Measurements from ENCODE around the gene BCAR3. TPM values are rescaled to one million over a fixed set of nuclear protein-coding genes. Genes with fewer than 3 reads are reported as not detected.

The BCAR3 gene
- total RNA-seq, 1 donor from 2014 or later = 11.7 TPM

DNA sequence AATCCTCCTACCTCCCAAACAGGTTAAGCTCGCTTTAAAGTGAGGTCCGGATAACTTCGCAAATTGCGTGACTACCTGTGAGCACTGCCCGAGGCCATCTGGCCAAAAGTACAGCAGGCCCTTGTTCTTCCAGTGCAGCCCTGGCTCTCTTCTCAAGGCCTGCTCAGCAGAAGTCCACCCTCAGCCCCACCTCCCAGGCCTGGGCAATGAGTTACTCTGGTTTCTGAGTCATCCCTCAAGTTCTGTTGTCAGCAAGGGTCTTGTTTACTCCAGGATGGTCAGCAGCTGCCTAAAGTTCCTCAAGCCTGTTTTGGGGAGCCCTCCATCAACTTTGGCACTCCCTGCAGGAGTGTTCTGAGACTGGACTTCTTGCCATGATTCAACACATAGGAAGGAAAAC is 101.7 kb downstream of the BCAR3 start:
- no peak overlapping the region for H3K27ac ChIP-seq
- peaks cover 24% of the 10 kb centered on the region for H3K4me1 Mint-ChIP-seq
- H3K36me3 ChIP-seq = no peaks in the 10 kb centered on the region
- no peaks in the 10 kb centered on the region for H4K20me1 ChIP-seq (ENCODE audit: low read depth)
- H2AFZ ChIP-seq (replicated peaks) = no peak overlapping the region
- no peaks in the 10 kb centered on the region for H3K9me3 ChIP-seq (ENCODE audit: low read depth)
- peaks cover 21% of the 10 kb centered on the region for H3F3A ChIP-seq (ENCODE audit: low read depth)
- H3K27me3 Mint-ChIP-seq (ENCODE audit: insufficient read depth, low read depth) = peaks cover 3% of the 10 kb centered on the region
- H3K36me3 Mint-ChIP-seq = peaks cover 11% of the 10 kb centered on the region
- TF ChIP-seq, protein P1, sequence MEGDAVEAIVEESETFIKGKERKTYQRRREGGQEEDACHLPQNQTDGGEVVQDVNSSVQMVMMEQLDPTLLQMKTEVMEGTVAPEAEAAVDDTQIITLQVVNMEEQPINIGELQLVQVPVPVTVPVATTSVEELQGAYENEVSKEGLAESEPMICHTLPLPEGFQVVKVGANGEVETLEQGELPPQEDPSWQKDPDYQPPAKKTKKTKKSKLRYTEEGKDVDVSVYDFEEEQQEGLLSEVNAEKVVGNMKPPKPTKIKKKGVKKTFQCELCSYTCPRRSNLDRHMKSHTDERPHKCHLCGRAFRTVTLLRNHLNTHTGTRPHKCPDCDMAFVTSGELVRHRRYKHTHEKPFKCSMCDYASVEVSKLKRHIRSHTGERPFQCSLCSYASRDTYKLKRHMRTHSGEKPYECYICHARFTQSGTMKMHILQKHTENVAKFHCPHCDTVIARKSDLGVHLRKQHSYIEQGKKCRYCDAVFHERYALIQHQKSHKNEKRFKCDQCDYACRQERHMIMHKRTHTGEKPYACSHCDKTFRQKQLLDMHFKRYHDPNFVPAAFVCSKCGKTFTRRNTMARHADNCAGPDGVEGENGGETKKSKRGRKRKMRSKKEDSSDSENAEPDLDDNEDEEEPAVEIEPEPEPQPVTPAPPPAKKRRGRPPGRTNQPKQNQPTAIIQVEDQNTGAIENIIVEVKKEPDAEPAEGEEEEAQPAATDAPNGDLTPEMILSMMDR (IDR thresholded peaks at IDR 0.05) = no peak
- TF ChIP-seq EZH2phosphoT487 (IDR thresholded peaks at IDR 0.05) = no peak
- TF ChIP-seq EZH2 (IDR thresholded peaks at IDR 0.05) = no peak
- H3K4me2 ChIP-seq = no peak overlapping the region
- no peaks in the 10 kb centered on the region for H3K27me3 ChIP-seq
- no peak overlapping the region for H3K27ac Mint-ChIP-seq
- no peaks in the 10 kb centered on the region for H3K79me2 ChIP-seq (ENCODE audit: low read depth)
- DNase-seq (ENCODE audit: low spot score) = no peak
- no peaks in the 10 kb centered on the region for H3K9me3 Mint-ChIP-seq
- H3K4me1 ChIP-seq = peaks cover 21% of the 10 kb centered on the region
- H3K4me3 ChIP-seq = no peak overlapping the region
- H3K4me3 Mint-ChIP-seq = no peak overlapping the region
- no peak overlapping the region for H3K9ac ChIP-seq

DNA sequence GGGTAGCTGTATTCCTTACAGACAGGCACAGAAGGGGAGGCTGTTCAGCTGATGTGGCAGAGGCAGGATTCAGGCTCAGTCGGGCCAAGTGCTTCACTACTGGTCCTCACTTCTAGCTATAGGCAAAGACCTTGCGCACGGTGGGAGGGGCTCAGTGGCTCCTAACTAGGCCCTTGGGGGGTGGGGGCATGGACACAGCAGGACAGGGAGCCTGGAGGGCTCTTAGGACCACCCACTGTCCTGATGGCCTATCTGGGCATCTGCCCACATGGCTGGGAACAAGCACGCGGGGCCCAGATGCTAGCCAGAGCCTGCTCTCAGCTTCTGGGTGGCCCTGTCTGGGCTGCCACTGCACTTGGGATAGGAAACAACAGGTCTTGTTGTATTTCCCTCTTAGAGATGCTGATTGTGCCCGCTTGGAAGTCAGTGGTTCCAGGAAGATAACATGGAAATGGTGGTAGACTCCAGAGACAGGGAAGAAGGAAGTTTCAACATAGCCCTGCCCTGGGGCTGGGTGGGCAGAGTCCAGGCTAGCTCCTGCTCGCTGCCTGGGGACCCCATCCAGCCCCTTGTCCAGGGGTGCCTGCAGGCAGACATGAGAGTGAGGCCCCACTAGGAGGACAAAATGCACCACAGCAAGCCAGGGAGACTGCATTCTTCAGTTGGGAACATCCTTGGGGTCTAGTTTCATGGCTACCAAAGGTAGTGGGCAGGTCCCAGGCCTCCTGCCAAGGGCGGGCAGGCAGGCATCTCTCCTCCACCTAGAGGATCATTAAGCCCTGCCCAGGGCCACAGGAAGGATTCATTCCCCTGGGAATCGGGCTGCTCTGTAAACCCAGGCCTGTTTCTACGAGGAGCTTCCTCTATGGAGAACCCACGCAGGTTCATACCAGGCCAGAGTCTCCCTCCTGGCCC is 102.5 kb downstream of the BCAR3 start:
- no peak overlapping the region for H2AFZ ChIP-seq (replicated peaks)
- Mint-ChIP-seq H3K9me3 (no peaks in the 10 kb centered on the region), H3K27ac (no peak overlapping the region), H3K4me1 (peaks cover 29% of the 10 kb centered on the region), H3K4me3 (no peak overlapping the region), H3K27me3 (ENCODE audit: insufficient read depth, low read depth) (peaks cover 3% of the 10 kb centered on the region), H3K36me3 (peaks cover 15% of the 10 kb centered on the region)
- peaks cover 28% of the 10 kb centered on the region for H3F3A ChIP-seq (ENCODE audit: low read depth)
- H3K4me2 ChIP-seq = no peak overlapping the region
- no peaks in the 10 kb centered on the region for H3K27me3 ChIP-seq
- DNase-seq (ENCODE audit: low spot score) = no peak
- no peaks in the 10 kb centered on the region for H4K20me1 ChIP-seq (ENCODE audit: low read depth)
- no peak overlapping the region for H3K27ac ChIP-seq
- TF ChIP-seq EZH2phosphoT487 (IDR thresholded peaks at IDR 0.05) (no peak), EZH2 (IDR thresholded peaks at IDR 0.05) (no peak)
- TF ChIP-seq, protein P1 (IDR thresholded peaks at IDR 0.05) = no peak
- H3K4me3 ChIP-seq = no peak overlapping the region
- no peak overlapping the region for H3K9ac ChIP-seq
- no peaks in the 10 kb centered on the region for H3K36me3 ChIP-seq
- no peaks in the 10 kb centered on the region for H3K9me3 ChIP-seq (ENCODE audit: low read depth)
- H3K4me1 ChIP-seq = peaks cover 28% of the 10 kb centered on the region
- no peaks in the 10 kb centered on the region for H3K79me2 ChIP-seq (ENCODE audit: low read depth)

DNA sequence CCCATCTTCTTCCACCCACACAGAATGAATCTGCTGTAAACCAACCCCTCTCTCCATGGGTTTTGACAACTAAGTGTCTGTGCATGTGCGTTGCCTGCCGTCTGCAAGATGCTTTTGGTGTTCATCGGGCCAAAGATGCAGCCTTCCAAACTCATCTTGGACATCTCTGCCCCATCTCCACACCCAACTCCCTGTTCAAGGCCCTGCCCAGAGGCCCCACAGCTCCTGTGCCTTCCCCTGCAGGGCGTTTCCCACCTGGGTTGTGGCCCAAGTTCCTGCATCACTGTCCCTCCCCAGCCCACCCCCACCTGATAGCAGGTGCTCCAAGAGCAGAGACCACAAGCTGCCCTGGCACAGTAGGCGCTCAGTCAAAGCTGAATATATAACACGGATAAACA is 103.2 kb downstream of the BCAR3 start:
- TF ChIP-seq, protein P1 (IDR thresholded peaks at IDR 0.05) = no peak
- TF ChIP-seq EZH2phosphoT487 (IDR thresholded peaks at IDR 0.05) (no peak), EZH2 (IDR thresholded peaks at IDR 0.05) (no peak)
- H3K27me3 Mint-ChIP-seq (ENCODE audit: insufficient read depth, low read depth) = peaks cover 3% of the 10 kb centered on the region
- Histone ChIP-seq H3K9me3 (ENCODE audit: low read depth) (no peaks in the 10 kb centered on the region), H3K9ac (no peak overlapping the region), H3K36me3 (no peaks in the 10 kb centered on the region), H3K4me2 (no peak overlapping the region), H3K79me2 (ENCODE audit: low read depth) (no peaks in the 10 kb centered on the region), H4K20me1 (ENCODE audit: low read depth) (no peaks in the 10 kb centered on the region), H3F3A (ENCODE audit: low read depth) (peaks cover 28% of the 10 kb centered on the region), H3K4me3 (no peak overlapping the region), H2AFZ (replicated peaks) (no peak overlapping the region), H3K27me3 (no peaks in the 10 kb centered on the region), H3K4me1 (peaks cover 29% of the 10 kb centered on the region), H3K27ac (no peak overlapping the region)
- H3K4me3 Mint-ChIP-seq = no peak overlapping the region
- H3K9me3 Mint-ChIP-seq = no peaks in the 10 kb centered on the region
- H3K4me1 Mint-ChIP-seq = peaks cover 30% of the 10 kb centered on the region
- no peak overlapping the region for H3K27ac Mint-ChIP-seq
- no peak for DNase-seq (ENCODE audit: low spot score)
- peaks cover 13% of the 10 kb centered on the region for H3K36me3 Mint-ChIP-seq
